Endodermal cell (in vitro differentiated cells): ENCODE data around the gene CRYL1. TPM values are rescaled to one million over a fixed set of nuclear protein-coding genes. Genes with fewer than 3 reads are reported as not detected.

ENCODE experiments used
- DNase-seq: peaks from one replicate; pipeline ENCODE4 v3.0.0-alpha.2; 2017
- H3K27ac ChIP-seq: 2 replicates; pipeline ENCODE4 v1.5.1; 2013; ENCODE audit warnings: mild to moderate bottlenecking, low read depth, low read length, moderate library complexity
- H3K27me3 ChIP-seq: 2 replicates; pipeline ENCODE4 v1.6.1; 2013; ENCODE audit warnings: mild to moderate bottlenecking, low read length, moderate library complexity; ENCODE audit not compliant: insufficient read depth, control insufficient read depth, poor library complexity, severe bottlenecking
- H3K36me3 ChIP-seq: 2 replicates; pipeline ENCODE4 v1.7.0; 2013; ENCODE audit warnings: mild to moderate bottlenecking, low read length, moderate library complexity; ENCODE audit not compliant: control insufficient read depth, insufficient read depth
- H3K4me1 ChIP-seq: one replicate; pipeline ENCODE4 v1.7.0; 2013; ENCODE audit warnings: low read length; ENCODE audit not compliant: control insufficient read depth, insufficient read depth
- H3K4me3 ChIP-seq: 2 replicates; pipeline ENCODE4 v1.5.1; 2013; ENCODE audit warnings: mild to moderate bottlenecking, low read length, moderate library complexity
- H3K9ac ChIP-seq: 2 replicates; pipeline ENCODE4 v1.6.1; 2013; ENCODE audit warnings: mild to moderate bottlenecking, low read length, moderate library complexity; ENCODE audit not compliant: poor library complexity, severe bottlenecking; ENCODE audit errors: extremely low read depth
- H3K9me3 ChIP-seq: 2 replicates; pipeline ENCODE4 v1.6.1; 2013; ENCODE audit warnings: mild to moderate bottlenecking, low read length, moderate library complexity; ENCODE audit not compliant: control insufficient read depth
- H3K27ac Mint-ChIP-seq: 2 replicates; pipeline ENCODE4 v1.8.0; 2020; ENCODE audit warnings: mixed read lengths
- H3K27me3 Mint-ChIP-seq: 2 replicates; pipeline ENCODE4 v1.8.0; 2021; ENCODE audit warnings: mild to moderate bottlenecking, mixed read lengths; ENCODE audit not compliant: insufficient read depth
- H3K36me3 Mint-ChIP-seq: 2 replicates; pipeline ENCODE4 v1.8.0; 2020; ENCODE audit warnings: low read depth, mixed read lengths
- H3K4me1 Mint-ChIP-seq: 2 replicates; pipeline ENCODE4 v1.8.0; 2020; ENCODE audit warnings: mixed read lengths
- H3K4me3 Mint-ChIP-seq: 2 replicates; pipeline ENCODE4 v1.8.0; 2020; ENCODE audit warnings: mild to moderate bottlenecking, moderate library complexity, mixed read lengths
- H3K9me3 Mint-ChIP-seq: 2 replicates; pipeline ENCODE4 v1.8.0; 2020; ENCODE audit warnings: mild to moderate bottlenecking, mixed read lengths
- WGBS, 2 experiments: methylation state at CpG; one replicate each; pipeline versions ENCODE4 v1.1.5 to v1.1.7; 2013; ENCODE audit warnings: missing lambda C conversion rate in 2 of 2, mixed read lengths in 1 of 2; ENCODE audit not compliant: insufficient coverage in 1 of 2, insufficient read length in 1 of 2; 5-methylcytosine and 5-hydroxymethylcytosine counted together
- total RNA-seq, 2 donors: library from RNA; stranded (reverse); fragmentation: NEBNext Ultra II Directional in 1 of 2; extraction: Animal tissue kit (Norgen Biotek cat#: 25700) in 1 of 2; gene quantifications; 2 replicates in 1 of 2; 3 replicates in 1 of 2; pipeline ENCODE4 v1.2.1, GENCODE V29; 2021
- TF ChIP-seq, protein P1 (sequence below): fragments of 200-600 bp; sonication (generic); conservative IDR thresholded peaks from 2 replicates; pipeline ENCODE4 v1.5.0; 2021; ENCODE audit warnings: antibody characterized with exemption, mild to moderate bottlenecking

Gene CRYL1
- total RNA-seq, 2 donors from 2014 or later = 1.7 to 4.1 TPM

DNA sequence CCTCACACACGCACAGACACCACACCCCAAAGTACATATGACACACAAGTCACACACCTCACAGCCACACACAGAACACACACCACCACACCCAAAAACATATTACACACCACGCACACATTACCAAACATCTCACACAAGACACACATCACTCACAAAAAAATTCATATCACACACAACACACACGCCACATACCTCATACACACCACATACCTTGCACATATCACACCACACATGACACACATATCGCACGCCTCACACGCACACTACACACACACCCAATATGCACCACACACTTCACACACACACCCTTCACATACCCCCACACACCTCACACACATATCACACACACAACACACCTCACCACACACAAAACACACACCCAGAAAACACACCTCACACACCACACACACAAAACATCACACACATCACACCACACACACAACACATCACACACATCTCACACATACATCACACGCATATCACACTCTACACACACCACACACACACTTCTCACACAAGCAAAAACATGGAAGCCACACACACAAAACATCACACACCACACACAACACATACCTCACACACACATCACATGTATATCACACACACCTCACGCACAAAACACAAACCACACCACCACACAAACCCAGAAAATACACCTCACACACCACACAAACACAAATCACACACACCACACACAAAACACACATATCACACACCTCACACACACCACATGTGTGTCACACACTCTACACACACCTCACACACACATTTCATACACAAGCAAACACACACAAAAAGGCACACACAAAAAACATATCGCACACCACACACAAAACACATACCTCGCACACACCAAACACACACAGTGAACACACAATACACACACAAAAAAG is 132.1 kb downstream of the CRYL1 start:
- no peaks in the 10 kb centered on the region for H3K4me1 Mint-ChIP-seq
- H3K36me3 ChIP-seq = no peaks in the 10 kb centered on the region
- DNase-seq = no peak
- peaks cover 6% of the 10 kb centered on the region for H3K9me3 ChIP-seq
- H3K36me3 Mint-ChIP-seq = no peaks in the 10 kb centered on the region
- 88 to 90% methylated on average over 2 to 10 of the region's 10 CpGs for WGBS, 2 experiments
- no peaks in the 10 kb centered on the region for H3K4me1 ChIP-seq
- TF ChIP-seq, protein P1, sequence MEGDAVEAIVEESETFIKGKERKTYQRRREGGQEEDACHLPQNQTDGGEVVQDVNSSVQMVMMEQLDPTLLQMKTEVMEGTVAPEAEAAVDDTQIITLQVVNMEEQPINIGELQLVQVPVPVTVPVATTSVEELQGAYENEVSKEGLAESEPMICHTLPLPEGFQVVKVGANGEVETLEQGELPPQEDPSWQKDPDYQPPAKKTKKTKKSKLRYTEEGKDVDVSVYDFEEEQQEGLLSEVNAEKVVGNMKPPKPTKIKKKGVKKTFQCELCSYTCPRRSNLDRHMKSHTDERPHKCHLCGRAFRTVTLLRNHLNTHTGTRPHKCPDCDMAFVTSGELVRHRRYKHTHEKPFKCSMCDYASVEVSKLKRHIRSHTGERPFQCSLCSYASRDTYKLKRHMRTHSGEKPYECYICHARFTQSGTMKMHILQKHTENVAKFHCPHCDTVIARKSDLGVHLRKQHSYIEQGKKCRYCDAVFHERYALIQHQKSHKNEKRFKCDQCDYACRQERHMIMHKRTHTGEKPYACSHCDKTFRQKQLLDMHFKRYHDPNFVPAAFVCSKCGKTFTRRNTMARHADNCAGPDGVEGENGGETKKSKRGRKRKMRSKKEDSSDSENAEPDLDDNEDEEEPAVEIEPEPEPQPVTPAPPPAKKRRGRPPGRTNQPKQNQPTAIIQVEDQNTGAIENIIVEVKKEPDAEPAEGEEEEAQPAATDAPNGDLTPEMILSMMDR = no peak
- no peak overlapping the region for H3K4me3 ChIP-seq
- H3K9ac ChIP-seq = no peak overlapping the region
- H3K27me3 ChIP-seq = no peaks in the 10 kb centered on the region
- H3K4me3 Mint-ChIP-seq = no peak overlapping the region
- H3K27ac Mint-ChIP-seq = no peak overlapping the region
- H3K27me3 Mint-ChIP-seq = peaks cover 2% of the 10 kb centered on the region
- H3K9me3 Mint-ChIP-seq = peaks cover 2% of the 10 kb centered on the region
- H3K27ac ChIP-seq = no peak overlapping the region

DNA sequence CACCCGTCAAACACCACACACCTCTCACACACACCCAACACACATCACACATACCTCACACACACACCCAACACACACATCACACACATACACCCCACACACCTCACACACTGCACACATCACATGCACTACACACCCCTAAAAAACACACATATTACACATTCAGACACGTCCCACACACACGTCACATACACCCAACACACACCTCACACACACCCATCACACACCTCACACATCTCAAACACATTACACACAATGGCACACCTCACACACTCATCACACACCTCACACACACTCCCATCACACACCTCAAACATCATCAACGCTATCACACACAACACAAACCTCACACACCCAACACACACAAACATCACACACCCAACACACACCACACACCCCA is 133.1 kb downstream of the CRYL1 start:
- H3K9ac ChIP-seq = no peak overlapping the region
- no peaks in the 10 kb centered on the region for H3K36me3 Mint-ChIP-seq
- H3K36me3 ChIP-seq = no peaks in the 10 kb centered on the region
- 80 to 87% methylated on average over 1 to 4 of the region's 4 CpGs for WGBS, 2 experiments
- peaks cover 3% of the 10 kb centered on the region for H3K9me3 Mint-ChIP-seq
- no peak for DNase-seq
- no peaks in the 10 kb centered on the region for H3K4me1 Mint-ChIP-seq
- peaks cover 6% of the 10 kb centered on the region for H3K9me3 ChIP-seq
- no peak overlapping the region for H3K27ac Mint-ChIP-seq
- H3K27me3 ChIP-seq = no peaks in the 10 kb centered on the region
- no peak overlapping the region for H3K4me3 ChIP-seq
- TF ChIP-seq, protein P1 = no peak
- H3K4me1 ChIP-seq = no peaks in the 10 kb centered on the region
- peaks cover 4% of the 10 kb centered on the region for H3K27me3 Mint-ChIP-seq
- no peak overlapping the region for H3K27ac ChIP-seq
- no peak overlapping the region for H3K4me3 Mint-ChIP-seq

DNA sequence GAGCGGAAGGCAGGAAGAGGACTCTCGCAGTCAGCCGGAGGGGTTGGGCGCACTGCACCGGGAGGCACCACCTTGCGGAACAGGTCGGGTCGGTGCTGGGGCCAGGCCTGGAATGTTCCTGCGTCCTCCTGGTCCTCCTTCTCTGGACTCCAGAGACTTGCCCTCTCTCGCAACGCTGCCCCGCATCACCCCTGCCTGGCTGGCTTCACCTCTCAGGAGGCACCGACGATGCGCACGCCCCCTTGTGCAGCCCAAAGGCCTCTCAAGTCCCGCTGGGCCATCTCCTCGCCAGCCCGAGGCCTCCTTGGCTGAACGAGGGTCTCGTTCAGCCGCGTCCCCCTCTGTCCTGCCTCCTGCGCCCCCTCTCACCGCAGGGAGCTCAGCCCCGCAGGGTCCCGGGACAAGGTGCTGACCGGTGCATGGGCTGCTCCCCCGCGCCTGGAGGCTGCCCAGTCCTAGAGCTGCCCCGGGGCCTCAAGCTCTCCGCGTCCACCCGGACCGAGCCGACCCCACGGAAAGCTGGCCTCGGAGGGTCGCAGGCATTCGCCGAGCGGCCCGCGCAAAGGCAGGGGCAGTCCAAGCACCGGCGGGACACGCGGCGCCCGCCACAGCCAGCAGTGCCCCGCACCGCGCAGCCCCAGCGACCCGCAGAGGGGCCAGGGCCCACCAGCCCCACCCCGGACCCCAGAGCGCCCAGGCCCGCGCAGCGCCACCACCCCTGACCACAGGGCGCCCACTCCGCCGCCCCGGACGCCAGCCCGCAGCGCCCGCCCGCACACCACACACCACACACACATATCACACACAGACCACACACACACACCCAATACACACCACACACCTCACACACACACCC is 133.8 kb downstream of the CRYL1 start:
- peaks cover 3% of the 10 kb centered on the region for H3K9me3 Mint-ChIP-seq
- H3K27ac ChIP-seq = no peak overlapping the region
- peaks cover 6% of the 10 kb centered on the region for H3K9me3 ChIP-seq
- no peak overlapping the region for H3K27ac Mint-ChIP-seq
- no peaks in the 10 kb centered on the region for H3K36me3 Mint-ChIP-seq
- no peaks in the 10 kb centered on the region for H3K4me1 ChIP-seq
- WGBS, 2 experiments = 94 to 96% methylated on average over 30 to 67 of the region's 69 CpGs
- H3K4me3 ChIP-seq = no peak overlapping the region
- TF ChIP-seq, protein P1 = no peak
- peaks cover 4% of the 10 kb centered on the region for H3K27me3 Mint-ChIP-seq
- H3K27me3 ChIP-seq = no peaks in the 10 kb centered on the region
- H3K4me3 Mint-ChIP-seq = no peak overlapping the region
- no peak overlapping the region for H3K9ac ChIP-seq
- no peaks in the 10 kb centered on the region for H3K4me1 Mint-ChIP-seq
- DNase-seq = peak; percentile 53
- H3K36me3 ChIP-seq = no peaks in the 10 kb centered on the region
